Neuronal stem cell (in vitro differentiated cells): ENCODE measurements around the gene TBX20.
"Not testable (repeated sequence)": the region's sequence is repeated elsewhere in the genome, so short reads cannot be mapped to it uniquely, and the experiment has no call there.

ENCODE experiments used
- DNase-seq: peaks from one replicate; pipeline ENCODE4 v3.0.0-alpha.2; 2013; ENCODE audit warnings: low spot score
- H2AFZ ChIP-seq: one replicate; pipeline ENCODE4 v1.6.1; 2013; ENCODE audit warnings: mild to moderate bottlenecking, low read length, inconsistent platforms
- H2AK5ac ChIP-seq: 2 replicates; pipeline ENCODE4 v1.6.1; 2013; ENCODE audit warnings: low read depth, mild to moderate bottlenecking, inconsistent platforms, low read length, moderate library complexity, mixed read lengths
- H2BK120ac ChIP-seq: 2 replicates; pipeline ENCODE4 v1.6.1; 2013; ENCODE audit warnings: low read depth, mild to moderate bottlenecking, inconsistent platforms, low read length, moderate library complexity, mixed read lengths
- H2BK12ac ChIP-seq: one replicate; pipeline ENCODE4 v1.6.1; 2013; ENCODE audit warnings: low read length, inconsistent platforms
- H2BK15ac ChIP-seq: 2 replicates; pipeline ENCODE4 v1.6.1; 2013; ENCODE audit warnings: mild to moderate bottlenecking, low read length, inconsistent platforms, mixed read lengths
- H2BK5ac ChIP-seq: one replicate; pipeline ENCODE4 v1.6.1; 2013; ENCODE audit warnings: inconsistent platforms, mild to moderate bottlenecking, low read length, moderate library complexity
- H3K14ac ChIP-seq: one replicate; pipeline ENCODE4 v1.6.1; 2013; ENCODE audit warnings: low read length, inconsistent platforms
- H3K18ac ChIP-seq: 2 replicates; pipeline ENCODE4 v1.6.1; 2013; ENCODE audit warnings: low read length, inconsistent platforms
- H3K23ac ChIP-seq: 2 replicates; pipeline ENCODE4 v1.6.1; 2013; ENCODE audit warnings: low read depth, mild to moderate bottlenecking, mixed read lengths, low read length, inconsistent platforms; ENCODE audit not compliant: poor library complexity
- H3K27ac ChIP-seq: replicated peaks from 3 replicates; pipeline ENCODE4 v1.5.1; 2013; ENCODE audit warnings: low read length, inconsistent platforms
- H3K27me3 ChIP-seq, 3 experiments: 2 replicates each; pipeline ENCODE4 v1.6.1; 2013; ENCODE audit warnings: low read length in 3 of 3, mild to moderate bottlenecking in 2 of 3, inconsistent platforms in 1 of 3, low read depth in 1 of 3, mixed read lengths in 1 of 3, moderate library complexity in 1 of 3; ENCODE audit not compliant: control insufficient read depth in 3 of 3, insufficient read depth in 3 of 3
- H3K36me3 ChIP-seq, 2 donors: replicated peaks in 1 of 2; 2 replicates each; pipeline ENCODE4 v1.6.1; 2013; ENCODE audit warnings: low read length in 2 of 2; ENCODE audit not compliant: control insufficient read depth in 2 of 2, insufficient read depth in 2 of 2
- H3K4ac ChIP-seq: 2 replicates; pipeline ENCODE4 v1.6.1; 2013; ENCODE audit warnings: inconsistent platforms, mild to moderate bottlenecking, low read length, moderate library complexity
- H3K4me1 ChIP-seq, 2 donors: 1 replicate in 1 of 2; 2 replicates in 1 of 2; pipeline ENCODE4 v1.6.1; 2013; ENCODE audit warnings: low read length in 2 of 2, low read depth in 1 of 2; ENCODE audit not compliant: control insufficient read depth in 2 of 2, insufficient read depth in 1 of 2
- H3K4me2 ChIP-seq: one replicate; pipeline ENCODE4 v1.6.1; 2013; ENCODE audit warnings: mild to moderate bottlenecking, low read length, inconsistent platforms; ENCODE audit not compliant: insufficient read depth, poor library complexity, severe bottlenecking
- H3K4me3 ChIP-seq, 2 donors: 2 replicates each; pipeline ENCODE4 v1.5.1; 2013; ENCODE audit warnings: low read length in 2 of 2, mild to moderate bottlenecking in 2 of 2, inconsistent platforms in 1 of 2, moderate library complexity in 1 of 2
- H3K79me1 ChIP-seq: one replicate; pipeline ENCODE4 v1.6.1; 2013; ENCODE audit warnings: low read depth, mild to moderate bottlenecking, inconsistent platforms, low read length, moderate library complexity
- H3K9ac ChIP-seq: one replicate; pipeline ENCODE4 v1.6.1; 2013; ENCODE audit warnings: mild to moderate bottlenecking, low read depth, low read length, inconsistent platforms; ENCODE audit not compliant: poor library complexity
- H3K9me3 ChIP-seq, 2 donors: replicated peaks in 1 of 2; 2 replicates each; pipeline versions ENCODE3 to v1.6.1; 2013; ENCODE audit warnings: low read length in 2 of 2, mild to moderate bottlenecking in 2 of 2, inconsistent platforms in 1 of 2, low read depth in 1 of 2, mixed read lengths in 1 of 2, moderate library complexity in 1 of 2; ENCODE audit not compliant: control insufficient read depth in 2 of 2, insufficient read depth in 1 of 2
- H4K8ac ChIP-seq: one replicate; pipeline ENCODE4 v1.6.1; 2013; ENCODE audit warnings: low read depth, mild to moderate bottlenecking, inconsistent platforms, low read length, moderate library complexity
- H4K91ac ChIP-seq: one replicate; pipeline ENCODE4 v1.6.1; 2013; ENCODE audit warnings: low read length, low read depth, mild to moderate bottlenecking, inconsistent platforms; ENCODE audit not compliant: poor library complexity
- WGBS, 2 donors: extraction: QIAGEN DNeasy Blood & Tissue Kit; methylation state at CpG; one replicate each; pipeline ENCODE4 v1.1.7; 2013; ENCODE audit warnings: missing lambda C conversion rate in 2 of 2, mixed read lengths in 1 of 2; ENCODE audit not compliant: insufficient read length in 2 of 2, insufficient replicate concordance in 1 of 2; ENCODE audit errors: extremely low coverage in 2 of 2; 5-methylcytosine and 5-hydroxymethylcytosine counted together

TBX20 gene

GRCh38 chr7:35206924-35207323, 47.0 kb downstream of the TBX20 start:
- not testable (repeated sequence) for H3K27me3 ChIP-seq, H2BK5ac ChIP-seq, H3K9ac ChIP-seq, H2AK5ac ChIP-seq, H3K14ac ChIP-seq, H3K4me2 ChIP-seq, DNase-seq, H2BK12ac ChIP-seq, H3K27ac ChIP-seq, H2BK120ac ChIP-seq, H3K9me3 ChIP-seq, H2AFZ ChIP-seq, H4K91ac ChIP-seq, H3K18ac ChIP-seq, H3K4me3 ChIP-seq, H2BK15ac ChIP-seq, H3K36me3 ChIP-seq, H3K23ac ChIP-seq, H4K8ac ChIP-seq, H3K79me1 ChIP-seq, H3K4me1 ChIP-seq, H3K4ac ChIP-seq

GRCh38 chr7:35204850-35205249, 49.0 kb downstream of the TBX20 start:
- H2AK5ac ChIP-seq, DNase-seq, H2BK120ac ChIP-seq, H2AFZ ChIP-seq, H3K4me2 ChIP-seq, H2BK5ac ChIP-seq, H3K14ac ChIP-seq, H3K36me3 ChIP-seq, H3K9me3 ChIP-seq, H3K4ac ChIP-seq, H3K4me1 ChIP-seq, H3K79me1 ChIP-seq, H4K8ac ChIP-seq, H3K18ac ChIP-seq, H3K4me3 ChIP-seq, H2BK12ac ChIP-seq, H4K91ac ChIP-seq, H3K27ac ChIP-seq, H2BK15ac ChIP-seq, H3K27me3 ChIP-seq, H3K23ac ChIP-seq, H3K9ac ChIP-seq: not testable (repeated sequence)
- no CpG with 5 or more reads among the region's 1 CpG for WGBS, 2 donors

- H2BK15ac ChIP-seq, H3K4me2 ChIP-seq, H3K27ac ChIP-seq, H3K4me3 ChIP-seq, H2BK12ac ChIP-seq, H3K9ac ChIP-seq, H2AFZ ChIP-seq, DNase-seq, H2BK5ac ChIP-seq, H3K9me3 ChIP-seq, H3K23ac ChIP-seq, H4K8ac ChIP-seq, H3K14ac ChIP-seq, H3K79me1 ChIP-seq, H2AK5ac ChIP-seq, H3K4me1 ChIP-seq, H3K18ac ChIP-seq, H3K4ac ChIP-seq, H2BK120ac ChIP-seq, H3K36me3 ChIP-seq, H4K91ac ChIP-seq, H3K27me3 ChIP-seq: not testable (repeated sequence)
- WGBS, 2 donors, result no CpG with 5 or more reads among the region's 5 CpGs
Measured at GRCh38 chr7:35204031-35204430, 49.9 kb downstream of the TBX20 start.

GRCh38 chr7:35202353-35202752, 51.5 kb downstream of the TBX20 start:
- not testable (repeated sequence) for H3K9ac ChIP-seq, H3K27ac ChIP-seq, H3K18ac ChIP-seq, H2BK12ac ChIP-seq, H3K36me3 ChIP-seq, H3K4ac ChIP-seq, H2AK5ac ChIP-seq, H3K4me3 ChIP-seq, H3K27me3 ChIP-seq, H3K23ac ChIP-seq, H2BK15ac ChIP-seq, H3K4me1 ChIP-seq, H3K79me1 ChIP-seq, H3K4me2 ChIP-seq, DNase-seq, H2BK120ac ChIP-seq, H3K14ac ChIP-seq, H4K91ac ChIP-seq, H3K9me3 ChIP-seq, H2AFZ ChIP-seq, H4K8ac ChIP-seq, H2BK5ac ChIP-seq
- no CpG with 5 or more reads among the region's 6 CpGs for WGBS, 2 donors
